ENCODE data around the gene NALCN.

- TF ChIP-seq, protein P1, sequence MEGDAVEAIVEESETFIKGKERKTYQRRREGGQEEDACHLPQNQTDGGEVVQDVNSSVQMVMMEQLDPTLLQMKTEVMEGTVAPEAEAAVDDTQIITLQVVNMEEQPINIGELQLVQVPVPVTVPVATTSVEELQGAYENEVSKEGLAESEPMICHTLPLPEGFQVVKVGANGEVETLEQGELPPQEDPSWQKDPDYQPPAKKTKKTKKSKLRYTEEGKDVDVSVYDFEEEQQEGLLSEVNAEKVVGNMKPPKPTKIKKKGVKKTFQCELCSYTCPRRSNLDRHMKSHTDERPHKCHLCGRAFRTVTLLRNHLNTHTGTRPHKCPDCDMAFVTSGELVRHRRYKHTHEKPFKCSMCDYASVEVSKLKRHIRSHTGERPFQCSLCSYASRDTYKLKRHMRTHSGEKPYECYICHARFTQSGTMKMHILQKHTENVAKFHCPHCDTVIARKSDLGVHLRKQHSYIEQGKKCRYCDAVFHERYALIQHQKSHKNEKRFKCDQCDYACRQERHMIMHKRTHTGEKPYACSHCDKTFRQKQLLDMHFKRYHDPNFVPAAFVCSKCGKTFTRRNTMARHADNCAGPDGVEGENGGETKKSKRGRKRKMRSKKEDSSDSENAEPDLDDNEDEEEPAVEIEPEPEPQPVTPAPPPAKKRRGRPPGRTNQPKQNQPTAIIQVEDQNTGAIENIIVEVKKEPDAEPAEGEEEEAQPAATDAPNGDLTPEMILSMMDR (conservative IDR thresholded peaks at IDR 0.05; ENCODE audit: low read depth, low read length), result peak; percentile 86
- TF ChIP-seq EZH2 (IDR thresholded peaks at IDR 0.05; ENCODE audit: borderline replicate concordance, low read depth, low read length, poor library complexity, severe bottlenecking), result no peak
Observed at GRCh38 chr13:101127741-101128353, 288.5 kb downstream of the NALCN start.
